ENCODE measurements around the gene MICU1. TPM values are rescaled to one million over a fixed set of nuclear protein-coding genes. Genes with fewer than 3 reads are reported as not detected.

The MICU1 gene
- total RNA-seq, 2 donors from 2014 or later: 19.1 to 19.9 TPM

DNA sequence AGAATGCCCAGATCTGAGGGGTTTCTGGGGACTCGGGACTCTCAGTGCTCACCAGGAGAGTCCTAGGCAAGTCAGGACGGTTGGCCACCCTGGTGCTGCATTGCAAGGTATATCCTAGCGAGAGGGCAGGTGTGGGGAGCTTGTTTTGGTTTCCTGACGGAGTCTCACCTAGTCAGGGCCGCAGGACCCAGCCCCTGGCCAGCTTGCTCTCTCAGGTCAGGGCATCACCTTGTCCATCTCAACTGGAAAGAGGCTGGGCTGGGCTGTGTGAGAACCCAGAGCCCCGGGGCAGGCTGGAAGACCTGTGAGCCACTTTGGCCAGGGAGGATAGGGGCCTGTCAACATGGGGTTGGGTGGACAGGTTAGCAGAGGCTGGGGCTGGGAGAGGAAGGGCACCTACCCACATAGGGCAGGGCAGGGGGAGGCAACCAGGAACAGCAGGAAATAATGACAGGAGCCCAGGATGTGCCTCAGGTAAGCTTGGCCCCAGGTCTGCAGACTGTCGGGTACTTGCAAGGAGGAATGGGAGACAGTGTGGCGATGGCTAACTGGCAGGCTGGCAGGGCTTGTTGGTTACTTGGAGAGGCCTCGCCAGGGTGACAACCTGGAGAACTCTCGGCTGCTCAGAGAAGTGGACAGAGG, 302.6 kb downstream of the MICU1 start:
- H3K9me3 ChIP-seq (ENCODE audit: control insufficient read depth, low read length, poor library complexity, severe bottlenecking): no peaks in the 10 kb centered on the region
- Mint-ChIP-seq H3K36me3 (ENCODE audit: low read depth) (no peaks in the 10 kb centered on the region), H3K4me1 (peaks cover 42% of the 10 kb centered on the region), H3K4me3 (peak overlapping the region; percentile 49), H3K27me3 (no peaks in the 10 kb centered on the region), H3K27ac (peak overlapping the region; percentile 84)
- no peak for DNase-seq
- ATAC-seq: no peak

- Mint-ChIP-seq H3K4me3 (peak overlapping the region; percentile 31), H3K36me3 (ENCODE audit: low read depth) (no peaks in the 10 kb centered on the region)
- ATAC-seq: no peak
Observed at GRCh38 chr10:72322280-72323058, 303.4 kb downstream of the MICU1 start.

GRCh38 chr10:72322030-72322279, 303.9 kb downstream of the MICU1 start:
- H3K4me3 Mint-ChIP-seq: peak overlapping the region; percentile 31
- ATAC-seq (no peak), DNase-seq (no peak)
- no peaks in the 10 kb centered on the region for H3K27me3 Mint-ChIP-seq
- peak overlapping the region; percentile 84 for H3K27ac Mint-ChIP-seq
- H3K36me3 Mint-ChIP-seq (ENCODE audit: low read depth): no peaks in the 10 kb centered on the region
- H3K9me3 ChIP-seq (ENCODE audit: control insufficient read depth, low read length, poor library complexity, severe bottlenecking): no peaks in the 10 kb centered on the region
- peaks cover 45% of the 10 kb centered on the region for H3K4me1 Mint-ChIP-seq

More at GRCh38 chr10:72322280-72323058, 303.4 kb downstream of the MICU1 start:
- Mint-ChIP-seq H3K4me1 (peaks cover 41% of the 10 kb centered on the region), H3K27ac (peak overlapping the region; percentile 84), H3K27me3 (no peaks in the 10 kb centered on the region)
- DNase-seq: peak in 2 of 3 donors; percentile 26 to 60
- no peaks in the 10 kb centered on the region for H3K9me3 ChIP-seq (ENCODE audit: control insufficient read depth, low read length, poor library complexity, severe bottlenecking)

- ATAC-seq: no peak
- DNase-seq: no peak
- H3K9me3 ChIP-seq (ENCODE audit: control insufficient read depth, low read length, poor library complexity, severe bottlenecking): no peaks in the 10 kb centered on the region
- peaks cover 44% of the 10 kb centered on the region for H3K4me1 Mint-ChIP-seq
- peak overlapping the region; percentile 98 for H3K27ac Mint-ChIP-seq
- no peaks in the 10 kb centered on the region for H3K27me3 Mint-ChIP-seq
- no peak overlapping the region for H3K4me3 Mint-ChIP-seq
- no peaks in the 10 kb centered on the region for H3K36me3 Mint-ChIP-seq (ENCODE audit: low read depth)
Observed at GRCh38 chr10:72321248-72322029, 304.4 kb downstream of the MICU1 start.

DNA sequence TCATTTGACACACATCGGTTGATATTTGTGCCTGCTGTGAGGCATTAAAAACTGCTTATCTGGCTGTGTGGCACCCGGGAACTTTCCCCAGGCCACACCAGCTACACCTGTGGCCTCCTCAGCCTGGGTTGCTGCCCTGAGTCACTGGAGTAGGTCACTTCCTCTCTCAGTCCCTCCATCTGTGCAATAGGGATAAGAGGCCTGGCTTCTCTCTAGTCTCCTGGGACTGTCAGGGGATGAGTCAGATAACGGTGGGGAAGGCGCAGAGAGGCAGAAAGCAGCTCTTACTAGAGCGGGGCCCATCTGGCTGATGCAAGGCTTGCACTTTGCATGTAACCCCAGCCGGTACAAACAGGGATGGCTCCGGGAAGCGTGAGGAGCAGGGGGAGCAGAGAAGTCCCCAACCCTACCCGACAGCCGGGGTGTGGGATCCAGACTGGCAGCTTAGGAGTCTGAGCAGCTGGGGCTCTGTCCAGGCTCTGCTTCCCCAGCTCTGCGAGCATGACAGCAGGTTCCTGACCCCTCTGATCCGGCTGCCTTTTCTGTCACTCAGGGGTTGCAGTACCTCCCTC, 305.1 kb downstream of the MICU1 start:
- H3K36me3 Mint-ChIP-seq (ENCODE audit: low read depth): no peaks in the 10 kb centered on the region
- H3K4me3 Mint-ChIP-seq: peak overlapping the region; percentile 87
- DNase-seq: peak in 2 of 3 donors; percentile 38 to 62
- no peaks in the 10 kb centered on the region for H3K27me3 Mint-ChIP-seq
- peak; percentile 29 for ATAC-seq
- H3K27ac Mint-ChIP-seq: peak overlapping the region; percentile 98
- H3K9me3 ChIP-seq (ENCODE audit: control insufficient read depth, low read length, poor library complexity, severe bottlenecking): no peaks in the 10 kb centered on the region
- peaks cover 51% of the 10 kb centered on the region for H3K4me1 Mint-ChIP-seq

- H3K4me3 Mint-ChIP-seq: peak overlapping the region; percentile 87
Observed at GRCh38 chr10:72319416-72320254, 306.2 kb downstream of the MICU1 start.

GRCh38 chr10:72318418-72319262, 307.2 kb downstream of the MICU1 start:
- Mint-ChIP-seq H3K27me3 (no peaks in the 10 kb centered on the region), H3K36me3 (ENCODE audit: low read depth) (no peaks in the 10 kb centered on the region), H3K27ac (peak overlapping the region; percentile 98), H3K4me1 (peaks cover 53% of the 10 kb centered on the region), H3K4me3 (peak overlapping the region; percentile 86)
- ATAC-seq (no peak), DNase-seq (no peak)
- no peaks in the 10 kb centered on the region for H3K9me3 ChIP-seq (ENCODE audit: control insufficient read depth, low read length, poor library complexity, severe bottlenecking)

More at GRCh38 chr10:72319416-72320254, 306.2 kb downstream of the MICU1 start:
- peak; percentile 83 for ATAC-seq
- DNase-seq: peak; percentile 78 to 82 (median 81)
- Mint-ChIP-seq H3K27me3 (no peaks in the 10 kb centered on the region), H3K36me3 (ENCODE audit: low read depth) (no peaks in the 10 kb centered on the region), H3K27ac (peak overlapping the region; percentile 98), H3K4me1 (peaks cover 56% of the 10 kb centered on the region)
- H3K9me3 ChIP-seq (ENCODE audit: control insufficient read depth, low read length, poor library complexity, severe bottlenecking): no peaks in the 10 kb centered on the region

Other genes with a start within 250 kb of the MICU1 start
- gene MCU, start 66.1 kb upstream of the MICU1 start, total RNA-seq: 10 to 100 TPM; 12.6 to 14.4 TPM

All from T-helper 17 cell (primary cell).